ENCODE measurements around the gene CHFR. TPM values are rescaled to one million over a fixed set of nuclear protein-coding genes. Genes with fewer than 3 reads are reported as not detected.
"Not testable (repeated sequence)": the region's sequence is repeated elsewhere in the genome, so short reads cannot be mapped to it uniquely, and the experiment has no call there.

Gene CHFR
- total RNA-seq, 1 experiment from 2014 or later = 49.5 TPM

DNA sequence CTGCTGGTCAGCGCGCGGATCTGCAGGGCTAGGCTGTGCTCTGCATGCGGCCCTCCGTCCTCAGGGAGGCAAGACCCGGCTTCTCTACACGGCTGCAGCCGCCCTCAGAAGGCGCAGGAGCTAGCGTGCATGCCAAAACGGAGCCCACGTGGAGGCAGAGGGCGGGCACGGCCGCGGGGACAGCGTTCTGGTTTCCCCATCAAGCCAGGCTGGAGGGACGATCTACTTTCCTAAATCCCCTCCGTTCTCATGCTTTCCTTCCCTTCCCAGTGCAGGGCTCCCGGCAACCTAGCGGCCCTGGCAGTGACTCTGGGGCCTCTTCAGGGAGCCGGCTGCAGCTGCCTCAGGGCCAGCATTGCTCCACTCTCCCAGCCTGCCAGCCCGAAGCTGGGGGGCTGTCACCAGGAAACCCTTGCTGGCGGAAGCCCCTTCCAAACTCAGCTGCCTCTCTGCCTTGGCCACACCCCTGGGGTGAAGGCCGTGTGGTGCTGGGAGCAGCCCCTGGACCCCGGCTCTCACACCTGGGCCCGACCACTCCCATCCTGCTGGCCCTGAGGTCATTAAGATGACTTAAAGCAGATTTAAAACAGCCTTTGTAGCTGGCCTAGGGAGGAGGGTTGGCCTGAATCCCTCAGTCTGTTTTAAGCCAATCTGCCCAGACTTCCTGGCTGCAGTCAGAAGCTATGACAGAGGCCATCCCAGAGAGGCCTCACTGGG, 49.6 kb downstream of the CHFR start:
- Mint-ChIP-seq H3K36me3 (ENCODE audit: insufficient read depth, unreplicated experiment) (peaks cover 47% of the 10 kb centered on the region), H3K27me3 (ENCODE audit: unreplicated experiment) (no peaks in the 10 kb centered on the region), H3K4me1 (ENCODE audit: low read depth, unreplicated experiment) (no peaks in the 10 kb centered on the region), H3K9me3 (ENCODE audit: low read depth, unreplicated experiment) (peaks cover 5% of the 10 kb centered on the region), H3K27ac (ENCODE audit: unreplicated experiment) (no peak overlapping the region), H3K4me3 (ENCODE audit: low read depth, unreplicated experiment) (no peak overlapping the region)
- CTCF ChIA-PET = no interaction called here
- no TSS peak for BruUV-seq (replicated peaks)
- DNase-seq = no peak
- intact Hi-C loops (cut with micrococcal nuclease; ENCODE audit: unreplicated experiment) = no loop called here
- TF ChIP-seq, protein P1, sequence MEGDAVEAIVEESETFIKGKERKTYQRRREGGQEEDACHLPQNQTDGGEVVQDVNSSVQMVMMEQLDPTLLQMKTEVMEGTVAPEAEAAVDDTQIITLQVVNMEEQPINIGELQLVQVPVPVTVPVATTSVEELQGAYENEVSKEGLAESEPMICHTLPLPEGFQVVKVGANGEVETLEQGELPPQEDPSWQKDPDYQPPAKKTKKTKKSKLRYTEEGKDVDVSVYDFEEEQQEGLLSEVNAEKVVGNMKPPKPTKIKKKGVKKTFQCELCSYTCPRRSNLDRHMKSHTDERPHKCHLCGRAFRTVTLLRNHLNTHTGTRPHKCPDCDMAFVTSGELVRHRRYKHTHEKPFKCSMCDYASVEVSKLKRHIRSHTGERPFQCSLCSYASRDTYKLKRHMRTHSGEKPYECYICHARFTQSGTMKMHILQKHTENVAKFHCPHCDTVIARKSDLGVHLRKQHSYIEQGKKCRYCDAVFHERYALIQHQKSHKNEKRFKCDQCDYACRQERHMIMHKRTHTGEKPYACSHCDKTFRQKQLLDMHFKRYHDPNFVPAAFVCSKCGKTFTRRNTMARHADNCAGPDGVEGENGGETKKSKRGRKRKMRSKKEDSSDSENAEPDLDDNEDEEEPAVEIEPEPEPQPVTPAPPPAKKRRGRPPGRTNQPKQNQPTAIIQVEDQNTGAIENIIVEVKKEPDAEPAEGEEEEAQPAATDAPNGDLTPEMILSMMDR (IDR thresholded peaks at IDR 0.05; ENCODE audit: unreplicated experiment) = no peak

DNA sequence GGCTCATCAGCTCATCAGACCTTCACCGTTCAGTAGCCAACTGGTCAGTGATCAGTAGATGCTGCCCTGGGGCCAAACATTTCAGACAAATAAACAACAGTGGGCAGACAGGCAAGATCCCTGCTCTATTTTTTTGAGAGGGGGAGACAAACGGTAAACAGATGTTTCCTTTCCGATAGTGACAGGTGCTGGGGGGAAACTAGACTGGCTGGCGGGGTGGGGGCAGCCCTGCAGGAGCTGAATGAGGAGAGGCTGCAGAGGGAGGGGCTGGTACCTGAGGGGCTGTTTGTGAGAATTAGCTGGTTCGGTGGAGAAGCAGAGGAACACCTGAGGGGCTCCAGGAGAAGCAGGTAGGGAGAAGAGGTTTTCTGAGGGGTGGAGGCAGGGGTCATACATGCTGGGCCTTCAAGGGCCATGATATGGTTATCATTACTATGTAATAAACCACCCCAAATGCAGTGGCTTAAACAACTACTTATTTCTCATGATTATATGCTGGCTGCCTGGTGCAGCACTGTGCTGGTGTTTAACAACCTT, 50.5 kb downstream of the CHFR start:
- BruUV-seq (replicated peaks) = no TSS peak

GRCh38 chr12:132836230-132836629, 51.2 kb downstream of the CHFR start:
- H3K4me1 Mint-ChIP-seq (ENCODE audit: low read depth, unreplicated experiment); H3K4me3 Mint-ChIP-seq (ENCODE audit: low read depth, unreplicated experiment); DNase-seq; H3K9me3 Mint-ChIP-seq (ENCODE audit: low read depth, unreplicated experiment); H3K27ac Mint-ChIP-seq (ENCODE audit: unreplicated experiment); CTCF ChIA-PET; H3K27me3 Mint-ChIP-seq (ENCODE audit: unreplicated experiment); intact Hi-C loops (cut with micrococcal nuclease; ENCODE audit: unreplicated experiment); BruUV-seq (replicated peaks): not testable (repeated sequence)
- H3K36me3 Mint-ChIP-seq (ENCODE audit: insufficient read depth, unreplicated experiment) = peaks cover 37% of the 10 kb centered on the region

More for the DNA sequence above, 50.5 kb downstream of the CHFR start:
- no peak for DNase-seq
- Mint-ChIP-seq H3K4me3 (ENCODE audit: low read depth, unreplicated experiment) (no peak overlapping the region), H3K9me3 (ENCODE audit: low read depth, unreplicated experiment) (peaks cover 3% of the 10 kb centered on the region), H3K27me3 (ENCODE audit: unreplicated experiment) (no peaks in the 10 kb centered on the region), H3K4me1 (ENCODE audit: low read depth, unreplicated experiment) (no peaks in the 10 kb centered on the region), H3K36me3 (ENCODE audit: insufficient read depth, unreplicated experiment) (peaks cover 42% of the 10 kb centered on the region), H3K27ac (ENCODE audit: unreplicated experiment) (no peak overlapping the region)
- intact Hi-C loops (cut with micrococcal nuclease; ENCODE audit: unreplicated experiment) = no loop called here
- TF ChIP-seq, protein P1 (IDR thresholded peaks at IDR 0.05; ENCODE audit: unreplicated experiment) = no peak
- CTCF ChIA-PET = no interaction called here

GRCh38 chr12:132835076-132836025, 52.1 kb downstream of the CHFR start:
- DNase-seq = no peak
- peaks cover 31% of the 10 kb centered on the region for H3K36me3 Mint-ChIP-seq (ENCODE audit: insufficient read depth, unreplicated experiment)
- H3K4me1 Mint-ChIP-seq (ENCODE audit: low read depth, unreplicated experiment) = no peaks in the 10 kb centered on the region
- H3K4me3 Mint-ChIP-seq (ENCODE audit: low read depth, unreplicated experiment) = no peak overlapping the region
- no peak overlapping the region for H3K27ac Mint-ChIP-seq (ENCODE audit: unreplicated experiment)
- no TSS peak for BruUV-seq (replicated peaks)
- CTCF ChIA-PET = no interaction called here
- TF ChIP-seq, protein P1 (IDR thresholded peaks at IDR 0.05; ENCODE audit: unreplicated experiment) = no peak
- intact Hi-C loops (cut with micrococcal nuclease; ENCODE audit: unreplicated experiment) = no loop called here
- H3K9me3 Mint-ChIP-seq (ENCODE audit: low read depth, unreplicated experiment) = no peaks in the 10 kb centered on the region
- no peaks in the 10 kb centered on the region for H3K27me3 Mint-ChIP-seq (ENCODE audit: unreplicated experiment)

Measured in Calu3 (cell line).